Stimulated activated CD8-positive, alpha-beta memory T cell treated with anti-CD3 and anti-CD28 coated beads, Interleukin-2, amount 100 ng/mL, for 48 hours (primary cell): ENCODE data around the gene ABLIM1.
A peak's percentile ranks its signal among the peaks of the same experiment; 100 is the strongest.

Experiments
- DNase-seq, 2 donors: peaks; one replicate each; pipeline ENCODE4 v3.0.0-alpha.2; 2020; ENCODE audit warnings: low read depth in 2 of 2

Gene ABLIM1

GRCh38 chr10:114648368-114648767, 9.7 kb downstream of the ABLIM1 start:
- DNase-seq: no peak

GRCh38 chr10:114647545-114648138, 10.4 kb downstream of the ABLIM1 start:
- no peak for DNase-seq

GRCh38 chr10:114646426-114646825, 11.6 kb downstream of the ABLIM1 start:
- no peak for DNase-seq

- no peak for DNase-seq
Observed at GRCh38 chr10:114645706-114646105, 12.4 kb downstream of the ABLIM1 start.

GRCh38 chr10:114643158-114643557, 14.9 kb downstream of the ABLIM1 start:
- DNase-seq: no peak

- DNase-seq: no peak
Observed at GRCh38 chr10:114642729-114643128, 15.3 kb downstream of the ABLIM1 start.

- no peak for DNase-seq
Observed at GRCh38 chr10:114638821-114639625, 19.1 kb downstream of the ABLIM1 start.

GRCh38 chr10:114635797-114636550, 22.1 kb downstream of the ABLIM1 start:
- DNase-seq: no peak

GRCh38 chr10:114635101-114635500, 23.0 kb downstream of the ABLIM1 start:
- DNase-seq: no peak

- DNase-seq: no peak
Observed at GRCh38 chr10:114634609-114634979, 23.5 kb downstream of the ABLIM1 start.

- DNase-seq: no peak
Observed at GRCh38 chr10:114632869-114633715, 25.0 kb downstream of the ABLIM1 start.

- DNase-seq: peak; percentile 7 to 14
Observed at GRCh38 chr10:114631666-114632417, 26.2 kb downstream of the ABLIM1 start.

GRCh38 chr10:114631090-114631665, 26.9 kb downstream of the ABLIM1 start:
- DNase-seq: no peak

- DNase-seq: no peak
Observed at GRCh38 chr10:114629824-114630730, 28.0 kb downstream of the ABLIM1 start.

- no peak for DNase-seq
Observed at GRCh38 chr10:114629083-114629823, 28.8 kb downstream of the ABLIM1 start.

- no peak for DNase-seq
Observed at GRCh38 chr10:114628106-114628505, 30.0 kb downstream of the ABLIM1 start.

- no peak for DNase-seq
Observed at GRCh38 chr10:114626841-114627240, 31.2 kb downstream of the ABLIM1 start.

GRCh38 chr10:114624951-114625780, 32.9 kb downstream of the ABLIM1 start:
- DNase-seq: no peak
